Esophagus squamous epithelium (tissue), 5 donors: ENCODE results near the gene SYT8. TPM values are rescaled to one million over a fixed set of nuclear protein-coding genes. Genes with fewer than 3 reads are reported as not detected.

Experiments
- DNase-seq: peaks from one replicate; lab custom pipeline; 2025; lab: John Stamatoyannopoulos, UW
- H3K27ac ChIP-seq, 4 donors: fragments of 200-600 bp; sonication (generic); one replicate each; pipeline ENCODE4 v1.5.1; 2016 to 2019; ENCODE audit warnings: mild to moderate bottlenecking in 1 of 4
- H3K27me3 ChIP-seq, 4 donors: fragments of 200-600 bp; sonication (generic); 1 replicate in 3 of 4; 2 replicates in 1 of 4; pipeline versions ENCODE4 v1.5.1 to v1.6.0; 2017 to 2021; ENCODE audit warnings: antibody characterized with exemption in 1 of 4
- H3K36me3 ChIP-seq, 3 donors: fragments of 200-600 bp; sonication (generic); one replicate each; pipeline ENCODE4 v1.5.1; 2016 to 2019
- H3K4me1 ChIP-seq, 3 donors: fragments of 200-600 bp; sonication (generic); one replicate each; pipeline ENCODE4 v1.5.1; 2017 to 2019
- H3K4me3 ChIP-seq, 4 donors: fragments of 200-600 bp; sonication (generic); 1 replicate in 3 of 4; 2 replicates in 1 of 4; pipeline ENCODE4 v1.5.1; 2016 to 2019; ENCODE audit warnings: mild to moderate bottlenecking in 2 of 4, moderate library complexity in 1 of 4
- H3K9me3 ChIP-seq, 3 donors: fragments of 200-600 bp; sonication (generic); one replicate each; pipeline ENCODE4 v1.5.1; 2016 to 2019
- CTCF ChIP-seq, 6 experiments: fragments of 450-650 bp in 4 of 6; fragments of 200-600 bp in 2 of 6; sonication (generic) in 2 of 6; IDR thresholded peaks; one replicate each; pipeline ENCODE4 v1.5.1; 2016 to 2019; ENCODE audit warnings: antibody characterized with exemption in 6 of 6, mild to moderate bottlenecking in 4 of 6, moderate library complexity in 4 of 6
- POLR2A ChIP-seq, 4 donors: fragments of 450-650 bp; IDR thresholded peaks; one replicate each; pipeline ENCODE4 v1.6.1; 2017; ENCODE audit warnings: antibody characterized with exemption in 4 of 4, mild to moderate bottlenecking in 4 of 4, moderate library complexity in 3 of 4
- WGBS, 2 donors: methylation state at CpG; one replicate each; pipeline ENCODE4 v1.1.5; 2018; 5-methylcytosine and 5-hydroxymethylcytosine counted together
- intact Hi-C: fragments of 100-400 bp; cut with DNase I; formaldehyde crosslinking; loops from one replicate; pipeline ENCODE4 v1.15.0; 2022
- total RNA-seq, 4 donors: library from RNA; depleted of rRNA; stranded (reverse); fragments of >200 nt; gene quantifications; one replicate each; pipeline ENCODE4 v1.1.0, GENCODE V29; 2016
- donor health status: DM: yes; HTN: yes; CAD: no.

SYT8 gene
- total RNA-seq, 4 donors from 2014 or later: 28.7 to 110 (median 69.3) TPM

GRCh38 chr11:1843796-1844195 is 9.0 kb downstream of the SYT8 start:
- intact Hi-C loops: loop anchor here (10.0 kb wide), 1 partner anchor 81 kb away; no protein-coding TSS in a partner anchor
- 67 to 68% methylated on average over 3 to 6 of the region's 8 CpGs for WGBS, 2 donors
- no peak for TF ChIP-seq POLR2A (IDR thresholded peaks at IDR 0.05)
- no peak for TF ChIP-seq CTCF (IDR thresholded peaks at IDR 0.05)

GRCh38 chr11:1844221-1845094 is 9.7 kb downstream of the SYT8 start:
- intact Hi-C loops: loop anchor here (10.0 kb wide), 1 partner anchor 80 kb away; no protein-coding TSS in a partner anchor
- 44 to 46% methylated on average over 16 to 22 of the region's 23 CpGs for WGBS, 2 donors
- Histone ChIP-seq H3K27ac (peak overlapping the region in 3 of 4 donors; percentile 30 to 78 (median 33)), H3K27me3 (no peaks in the 10 kb centered on the region), H3K4me3 (peak overlapping the region in 1 of 4 donors; percentile 19), H3K36me3 (no peaks in the 10 kb centered on the region), H3K4me1 (peaks cover 0 to 78% (median 13%) of the 10 kb centered on the region in 3 donors), H3K9me3 (no peaks in the 10 kb centered on the region)
- TF ChIP-seq POLR2A (IDR thresholded peaks at IDR 0.05) (no peak), CTCF (IDR thresholded peaks at IDR 0.05) (no peak)
- DNase-seq: no peak

More at GRCh38 chr11:1843796-1844195, 9.0 kb downstream of the SYT8 start:
- DNase-seq: no peak
- Histone ChIP-seq H3K27me3 (no peaks in the 10 kb centered on the region), H3K27ac (peak overlapping the region in 3 of 4 donors; percentile 30 to 78 (median 33)), H3K4me1 (peaks cover 0 to 78% (median 13%) of the 10 kb centered on the region in 3 donors), H3K4me3 (no peak overlapping the region), H3K9me3 (no peaks in the 10 kb centered on the region), H3K36me3 (no peaks in the 10 kb centered on the region)

GRCh38 chr11:1845095-1845429 is 10.3 kb downstream of the SYT8 start:
- 50 to 79% methylated on average over 1 of the region's 1 CpG for WGBS, 2 donors
- no peaks in the 10 kb centered on the region for H3K36me3 ChIP-seq
- H3K9me3 ChIP-seq: no peaks in the 10 kb centered on the region
- H3K27me3 ChIP-seq: no peaks in the 10 kb centered on the region
- H3K4me3 ChIP-seq: no peak overlapping the region
- peaks cover 0 to 78% (median 13%) of the 10 kb centered on the region in 3 donors for H3K4me1 ChIP-seq
- H3K27ac ChIP-seq: peak overlapping the region in 2 of 4 donors; percentile 23 to 33
- no peak for DNase-seq
- TF ChIP-seq CTCF (IDR thresholded peaks at IDR 0.05): no peak
- TF ChIP-seq POLR2A (IDR thresholded peaks at IDR 0.05): no peak
- intact Hi-C loops: loop anchor here (10.0 kb wide), 1 partner anchor 80 kb away; no protein-coding TSS in a partner anchor

GRCh38 chr11:1845561-1846452 is 11.0 kb downstream of the SYT8 start:
- Histone ChIP-seq H3K9me3 (no peaks in the 10 kb centered on the region), H3K27me3 (no peaks in the 10 kb centered on the region), H3K27ac (peak overlapping the region in 2 of 4 donors; percentile 3 to 6), H3K36me3 (no peaks in the 10 kb centered on the region), H3K4me1 (peaks cover 0 to 71% (median 13%) of the 10 kb centered on the region in 3 donors), H3K4me3 (no peak overlapping the region)
- no peak for DNase-seq
- 60 to 72% methylated on average over 9 to 10 of the region's 21 CpGs for WGBS, 2 donors
- TF ChIP-seq CTCF (IDR thresholded peaks at IDR 0.05): no peak
- TF ChIP-seq POLR2A (IDR thresholded peaks at IDR 0.05): no peak
- intact Hi-C loops: loop anchor here (10.0 kb wide), 1 partner anchor 79 kb away; no protein-coding TSS in a partner anchor
